Measurements from ENCODE around the gene RBP3. TPM values are rescaled to one million over a fixed set of nuclear protein-coding genes. Genes with fewer than 3 reads are reported as not detected.

The RBP3 gene
- total RNA-seq, 1 donor from 2014 or later, result not detected

DNA sequence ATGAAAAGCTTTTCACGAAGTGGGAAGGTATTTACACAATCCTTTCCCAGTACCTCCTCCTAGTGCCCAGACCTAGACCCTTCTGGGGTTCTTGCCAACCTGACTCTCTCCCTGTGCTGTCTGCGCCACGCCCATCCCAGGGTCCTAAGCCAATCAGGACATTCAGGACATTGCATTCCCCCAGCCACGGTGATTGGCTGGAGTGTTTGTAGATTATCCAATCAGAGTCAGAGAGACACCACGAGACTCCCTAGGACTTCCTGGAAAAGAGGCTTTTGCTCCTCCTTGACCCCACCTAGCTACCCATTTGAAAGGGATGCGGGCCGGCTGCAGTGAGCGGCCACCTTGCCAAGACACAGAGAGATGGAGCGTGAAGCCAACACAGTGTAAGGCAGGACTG, 29.5 kb upstream of the RBP3 start:
- DNase-seq (ENCODE audit: low read depth), result no peak

DNA sequence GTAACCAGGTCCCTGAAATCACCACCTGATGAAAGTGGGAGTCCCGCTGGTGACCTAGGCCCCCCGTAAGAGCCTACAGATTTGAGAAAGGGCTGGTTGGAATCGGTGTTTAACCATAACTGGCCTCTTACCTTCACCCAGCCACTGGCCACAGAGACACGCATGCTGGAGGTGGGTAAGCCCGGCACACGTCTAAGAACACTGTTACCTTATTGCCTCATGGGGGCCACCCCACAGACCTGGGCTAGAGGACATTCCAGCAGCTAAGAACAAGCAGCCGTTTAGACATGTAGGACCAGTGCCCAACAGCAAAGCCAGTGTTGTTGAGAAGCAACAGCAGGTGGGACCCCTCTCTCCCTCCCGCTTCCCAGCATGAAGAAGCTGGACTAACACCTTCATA, 28.4 kb upstream of the RBP3 start:
- DNase-seq (ENCODE audit: low read depth), result no peak

DNA sequence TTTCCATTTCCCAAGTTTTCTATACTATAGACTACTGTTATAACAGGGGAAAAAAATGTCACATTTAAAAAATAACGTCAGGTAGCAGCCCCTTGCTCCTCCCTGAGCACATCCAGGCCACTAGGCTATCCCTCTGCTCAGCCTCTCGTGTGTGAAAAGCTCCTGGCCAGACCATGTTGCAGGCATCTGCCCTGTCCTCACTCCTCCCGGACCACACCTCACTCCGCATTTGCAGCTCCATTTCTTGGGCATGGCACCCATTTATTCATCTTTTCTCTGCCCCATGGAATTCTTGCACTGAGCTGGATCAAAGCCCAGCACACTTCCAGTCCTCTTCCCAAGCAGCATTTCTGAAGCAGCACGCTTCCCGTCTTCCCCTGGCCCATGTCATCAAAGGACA, 27.4 kb upstream of the RBP3 start:
- no peak for DNase-seq (ENCODE audit: low read depth)

DNA sequence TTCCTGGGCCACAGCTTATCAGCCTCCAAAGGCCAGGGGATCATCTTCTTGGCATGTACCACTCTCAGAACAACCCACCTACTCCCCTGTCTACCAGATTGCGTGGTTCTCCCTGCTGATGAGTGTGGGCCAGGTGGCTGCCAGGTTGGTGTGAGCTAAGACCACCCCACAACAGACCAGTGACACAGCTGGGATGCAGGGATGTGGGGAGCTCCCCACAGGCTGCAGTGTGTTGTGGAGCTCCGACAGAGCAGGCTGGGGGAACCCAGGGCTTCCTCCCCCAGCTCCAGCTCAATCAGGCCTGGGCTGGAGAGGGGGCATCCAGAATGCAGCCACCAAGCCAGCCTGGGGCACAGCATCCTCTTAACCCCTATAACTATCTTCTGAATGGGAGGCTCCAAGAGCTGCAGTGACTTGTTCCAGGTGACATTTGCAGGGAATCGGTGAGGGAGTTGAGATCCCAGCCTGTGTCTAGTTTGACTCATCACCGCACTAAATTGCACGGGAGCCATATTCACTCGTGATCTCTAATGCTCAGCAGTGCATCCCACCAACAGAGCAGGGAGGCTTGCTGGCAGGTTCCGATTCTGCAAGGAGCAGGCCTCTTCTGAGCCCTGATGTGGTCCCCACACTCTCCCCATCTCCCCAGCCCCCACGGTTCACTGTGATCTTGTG, 26.5 kb upstream of the RBP3 start:
- no peak for DNase-seq (ENCODE audit: low read depth)

DNA sequence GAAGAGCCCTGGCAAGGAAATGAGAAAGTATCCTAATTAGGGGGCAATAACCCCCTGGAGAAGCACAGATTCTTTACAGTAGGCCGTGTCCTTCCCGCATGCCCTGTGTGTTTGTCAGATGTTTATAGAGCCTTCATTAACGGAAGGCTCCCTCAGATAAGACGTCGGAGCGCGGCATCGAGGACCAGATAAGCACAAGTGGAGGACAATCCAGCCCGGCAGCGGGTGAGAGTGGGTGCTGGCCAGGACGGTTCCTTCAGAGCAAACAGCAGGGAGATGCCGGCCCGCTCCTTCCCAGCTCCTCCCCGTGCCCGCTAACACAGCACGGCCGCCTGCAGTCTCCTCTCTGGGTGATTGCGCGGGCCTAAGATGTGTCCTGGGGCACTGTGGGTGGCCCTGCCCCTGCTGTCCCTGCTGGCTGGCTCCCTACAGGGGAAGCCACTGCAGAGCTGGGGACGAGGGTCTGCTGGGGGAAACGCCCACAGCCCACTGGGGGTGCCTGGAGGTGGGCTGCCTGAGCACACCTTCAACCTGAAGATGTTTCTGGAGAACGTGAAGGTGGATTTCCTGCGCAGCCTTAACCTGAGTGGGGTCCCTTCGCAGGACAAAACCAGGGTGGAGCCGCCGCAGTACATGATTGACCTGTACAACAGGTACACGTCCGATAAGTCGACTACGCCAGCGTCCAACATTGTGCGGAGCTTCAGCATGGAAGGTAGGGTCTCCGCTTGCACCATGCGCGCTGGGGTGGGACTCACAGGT, 25.7 kb upstream of the RBP3 start, which contains the start of gene GDF2:
Gene GDF2 (plus strand): TSS at position 155 of the 762 bp plus-strand sequence. CDS start 215 bp downstream, at position 370.
- DNase-seq (ENCODE audit: low read depth), result no peak

DNA sequence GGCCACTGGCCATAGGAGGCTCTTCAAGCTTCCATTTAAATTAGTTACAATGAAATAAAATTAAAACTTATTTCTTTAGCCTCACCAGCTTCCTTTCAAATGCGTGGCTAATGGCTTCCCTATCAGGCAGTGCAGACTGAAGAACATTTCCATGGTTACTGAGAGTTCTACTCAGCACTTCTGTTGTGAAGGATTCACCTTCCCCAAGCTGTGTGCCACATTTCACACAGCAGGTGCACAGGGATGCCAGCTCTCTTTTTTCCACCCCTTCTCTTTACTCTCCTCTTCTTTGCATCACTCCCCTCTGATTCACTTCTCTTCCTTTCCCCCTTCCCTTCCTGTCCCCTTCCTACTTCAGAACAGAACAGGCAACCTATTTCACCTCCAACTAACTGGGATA, 25.1 kb upstream of the RBP3 start:
- DNase-seq (ENCODE audit: low read depth), result no peak

DNA sequence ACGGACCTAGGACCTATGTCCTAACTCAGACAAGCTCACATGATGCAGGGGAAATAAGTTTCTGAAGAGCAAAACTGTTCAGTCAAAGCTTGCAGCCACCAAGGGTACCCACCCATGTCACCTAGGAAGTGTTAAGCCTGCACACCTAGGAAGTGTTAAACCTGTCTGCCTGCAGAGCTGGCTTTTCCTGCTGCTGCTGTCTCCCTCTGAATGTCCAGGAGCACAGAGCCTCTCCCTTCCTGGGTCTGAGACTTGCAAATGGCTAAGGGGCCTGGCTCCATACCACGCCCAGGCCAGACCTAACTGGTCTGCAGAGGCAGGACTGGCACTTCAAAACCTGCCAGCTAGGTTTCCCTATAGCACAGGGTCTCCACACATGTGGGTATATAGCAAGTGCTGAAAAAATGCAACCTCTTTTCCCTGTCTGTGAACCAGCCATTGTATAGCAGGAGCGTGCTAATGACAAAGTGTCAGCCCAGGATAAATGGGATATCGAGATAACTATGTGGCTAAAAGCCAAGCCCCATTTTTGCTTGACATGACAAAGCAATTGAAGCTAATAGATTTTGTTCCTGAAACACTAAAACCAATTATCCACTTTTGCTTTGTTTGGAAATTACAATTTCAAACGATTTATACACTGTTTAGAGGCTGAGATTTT, 24.4 kb upstream of the RBP3 start:
- no peak for DNase-seq (ENCODE audit: low read depth)

DNA sequence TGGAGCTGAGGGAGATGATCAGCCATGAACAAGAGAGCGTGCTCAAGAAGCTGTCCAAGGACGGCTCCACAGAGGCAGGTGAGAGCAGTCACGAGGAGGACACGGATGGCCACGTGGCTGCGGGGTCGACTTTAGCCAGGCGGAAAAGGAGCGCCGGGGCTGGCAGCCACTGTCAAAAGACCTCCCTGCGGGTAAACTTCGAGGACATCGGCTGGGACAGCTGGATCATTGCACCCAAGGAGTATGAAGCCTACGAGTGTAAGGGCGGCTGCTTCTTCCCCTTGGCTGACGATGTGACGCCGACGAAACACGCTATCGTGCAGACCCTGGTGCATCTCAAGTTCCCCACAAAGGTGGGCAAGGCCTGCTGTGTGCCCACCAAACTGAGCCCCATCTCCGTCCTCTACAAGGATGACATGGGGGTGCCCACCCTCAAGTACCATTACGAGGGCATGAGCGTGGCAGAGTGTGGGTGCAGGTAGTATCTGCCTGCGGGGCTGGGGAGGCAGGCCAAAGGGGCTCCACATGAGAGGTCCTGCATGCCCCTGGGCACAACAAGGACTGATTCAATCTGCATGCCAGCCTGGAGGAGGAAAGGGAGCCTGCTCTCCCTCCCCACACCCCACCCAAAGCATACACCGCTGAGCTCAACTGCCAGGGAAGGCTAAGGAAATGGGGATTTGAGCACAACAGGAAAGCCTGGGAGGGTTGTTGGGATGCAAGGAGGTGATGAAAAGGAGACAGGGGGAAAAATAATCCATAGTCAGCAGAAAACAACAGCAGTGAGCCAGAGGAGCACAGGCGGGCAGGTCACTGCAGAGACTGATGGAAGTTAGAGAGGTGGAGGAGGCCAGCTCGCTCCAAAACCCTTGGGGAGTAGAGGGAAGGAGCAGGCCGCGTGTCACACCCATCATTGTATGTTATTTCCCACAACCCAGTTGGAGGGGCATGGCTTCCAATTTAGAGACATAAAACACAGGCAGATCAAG, 22.6 kb upstream of the RBP3 start:
- DNase-seq (ENCODE audit: low read depth), result no peak

DNA sequence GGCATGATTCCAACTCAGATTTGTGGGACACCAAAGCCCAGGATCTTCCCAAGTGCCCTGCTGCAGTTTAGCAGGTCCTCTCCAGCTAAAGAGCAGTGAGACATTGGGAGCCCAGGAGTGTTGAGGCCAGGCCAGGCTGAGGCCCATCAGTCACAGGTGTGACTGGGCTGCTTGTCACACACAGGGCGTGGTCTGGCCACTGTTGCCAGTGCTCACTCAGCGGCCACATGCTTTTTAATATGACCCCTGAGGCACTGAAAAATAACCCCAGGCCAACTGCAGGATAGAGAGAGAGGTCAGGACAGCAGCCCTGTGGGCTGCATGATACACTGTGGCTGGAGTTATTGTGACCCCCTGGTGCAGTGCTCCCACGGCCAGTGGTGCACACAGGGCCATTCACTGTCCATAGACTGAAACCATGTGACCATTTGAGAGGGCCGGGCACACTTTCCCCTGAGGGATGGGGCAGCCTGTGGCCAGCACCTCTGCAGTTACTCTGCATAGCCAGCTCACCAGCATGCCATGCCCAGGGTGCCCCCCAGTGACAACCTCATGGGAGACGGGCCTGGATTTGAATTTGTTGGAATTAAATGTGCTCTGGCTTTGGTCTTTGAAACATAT, 21.7 kb upstream of the RBP3 start:
- DNase-seq (ENCODE audit: low read depth), result no peak

DNA sequence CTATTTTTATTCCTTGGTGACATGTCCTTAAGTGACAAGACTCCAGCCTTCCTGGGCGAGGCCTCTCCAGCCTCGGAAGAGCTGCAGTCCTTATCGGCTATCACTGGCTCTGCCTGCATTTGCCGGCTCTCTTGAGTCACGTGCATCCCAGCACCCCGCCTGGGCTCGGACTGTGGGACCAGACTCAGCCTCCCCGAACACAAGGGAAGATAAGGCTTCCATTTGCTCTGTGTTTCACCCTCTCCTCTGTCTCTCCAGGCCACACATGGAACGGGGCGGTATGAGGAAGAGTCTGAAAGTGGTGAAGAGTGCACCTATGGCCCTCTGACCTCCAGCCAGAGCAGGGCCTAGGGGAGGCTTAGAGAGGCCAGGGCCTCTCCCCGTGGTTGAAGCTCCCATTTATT, 21.2 kb upstream of the RBP3 start:
- no peak for DNase-seq (ENCODE audit: low read depth)

DNA sequence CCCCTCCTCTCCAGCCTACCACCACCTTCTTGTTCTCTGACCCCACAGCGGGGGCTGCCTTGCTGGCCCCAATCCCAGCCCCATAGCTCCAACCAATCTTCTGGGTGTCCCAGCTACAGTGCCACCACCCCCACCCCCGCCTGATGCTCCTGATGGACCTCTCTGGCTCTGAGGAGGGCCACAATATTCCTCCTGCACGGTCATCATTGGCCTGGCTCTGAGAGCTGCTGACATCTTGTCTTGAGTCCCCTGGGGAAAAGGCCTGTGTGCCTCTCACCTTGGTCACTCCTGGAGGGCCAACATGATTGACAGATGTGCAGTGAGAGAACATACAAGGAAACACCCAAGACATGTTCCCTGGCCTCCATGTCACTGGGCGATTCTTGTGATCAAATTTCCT, 18.3 kb upstream of the RBP3 start:
- DNase-seq (ENCODE audit: low read depth), result no peak

DNA sequence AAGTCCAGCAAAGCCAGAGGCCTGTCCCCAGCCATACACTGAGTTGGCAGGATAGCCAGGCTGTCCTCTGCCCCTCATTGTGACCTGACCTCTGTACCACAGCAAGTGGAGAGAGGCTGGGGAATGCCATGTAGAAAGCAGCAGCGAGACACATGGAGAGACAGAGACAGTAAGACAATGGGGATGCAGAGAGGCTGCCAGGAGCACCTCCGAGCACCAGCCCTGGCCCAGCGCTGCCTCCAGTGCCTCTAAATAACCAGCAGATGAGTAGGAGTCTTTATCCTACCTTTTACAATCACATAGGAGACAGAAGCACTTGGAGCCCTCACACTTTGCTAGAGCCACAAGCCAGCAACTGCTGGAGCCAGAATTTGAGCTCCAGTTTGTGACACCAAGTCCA, 17.8 kb upstream of the RBP3 start:
- DNase-seq (ENCODE audit: low read depth), result no peak

DNA sequence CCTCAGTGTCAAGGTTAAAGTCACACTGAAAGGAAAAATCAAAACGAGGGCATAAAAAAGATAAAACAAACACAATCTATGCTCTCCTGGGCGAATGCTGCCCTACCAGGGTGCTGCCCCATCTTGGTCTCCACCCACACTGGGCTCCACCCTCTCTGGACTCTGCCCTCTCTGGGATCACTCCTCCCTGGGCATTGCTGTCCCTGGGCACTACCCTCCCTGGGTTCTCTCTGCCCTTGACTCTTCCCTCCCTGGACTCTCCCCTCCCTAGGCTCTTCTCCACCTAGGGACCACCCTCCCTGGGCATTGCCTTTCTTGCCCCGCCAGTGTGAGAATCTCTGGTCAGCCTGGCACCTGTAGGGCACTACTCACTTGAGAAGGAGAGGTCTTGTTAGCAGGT, 17.4 kb upstream of the RBP3 start:
- no peak for DNase-seq (ENCODE audit: low read depth)

DNA sequence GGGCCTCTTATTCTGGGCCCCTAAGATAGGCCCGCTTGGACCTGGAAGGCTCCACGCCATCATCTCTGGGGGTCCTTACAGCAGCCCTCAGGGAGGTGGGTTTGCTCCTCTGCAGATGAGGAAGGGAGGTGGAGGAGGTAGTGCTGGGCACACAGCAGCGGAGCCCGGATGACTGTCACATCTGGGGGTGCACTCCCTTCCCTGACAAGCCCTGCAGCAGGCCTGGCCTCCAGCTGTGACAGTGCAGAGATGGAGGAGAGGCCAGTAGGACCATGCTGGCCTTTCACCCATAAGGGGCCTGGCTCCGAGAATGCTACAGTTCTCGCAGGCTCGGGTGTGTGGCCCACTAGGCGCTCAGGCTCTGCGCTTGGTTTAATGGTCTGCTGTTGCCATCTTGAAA, 16.7 kb upstream of the RBP3 start:
- DNase-seq (ENCODE audit: low read depth), result no peak

DNA sequence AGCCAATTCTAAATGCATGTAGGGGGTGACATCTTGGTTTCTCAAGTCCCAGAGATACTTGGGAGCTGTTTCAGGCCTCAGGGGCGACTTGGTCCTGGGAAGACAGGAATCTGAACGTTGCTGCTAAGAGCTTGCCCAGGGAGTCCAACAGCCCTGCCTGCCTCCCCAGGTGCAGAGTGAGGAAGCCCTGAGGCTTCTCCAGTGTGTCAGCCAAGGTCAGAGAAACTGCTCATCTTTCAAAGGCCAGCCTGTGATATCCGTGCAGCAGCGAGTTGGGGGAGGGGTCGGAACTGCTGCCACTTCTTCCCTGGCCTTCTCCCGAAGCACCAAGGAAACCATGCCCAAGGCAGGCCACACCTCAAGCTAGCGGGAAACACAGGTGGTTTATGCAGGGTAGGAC, 16.2 kb upstream of the RBP3 start:
- no peak for DNase-seq (ENCODE audit: low read depth)

DNA sequence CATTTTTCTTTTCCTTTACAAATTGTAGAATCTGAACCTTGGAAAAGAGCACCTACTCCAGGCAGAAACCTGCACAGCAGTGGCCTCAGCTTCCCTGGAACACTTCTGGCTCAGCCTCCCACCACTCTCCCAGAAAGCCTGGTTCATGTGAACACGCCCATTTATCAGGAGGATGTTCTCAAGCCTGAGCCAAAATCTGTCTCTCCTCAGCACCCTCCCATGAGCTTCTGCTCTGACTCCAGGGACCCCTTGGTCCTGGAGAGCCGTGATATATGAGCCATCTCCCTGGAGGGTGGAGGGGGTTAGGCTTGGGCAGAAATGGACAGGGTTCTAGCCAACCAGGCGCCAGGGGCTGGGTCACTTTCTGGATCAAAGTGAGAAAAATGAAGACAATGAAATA, 15.8 kb upstream of the RBP3 start:
- no peak for DNase-seq (ENCODE audit: low read depth)

DNA sequence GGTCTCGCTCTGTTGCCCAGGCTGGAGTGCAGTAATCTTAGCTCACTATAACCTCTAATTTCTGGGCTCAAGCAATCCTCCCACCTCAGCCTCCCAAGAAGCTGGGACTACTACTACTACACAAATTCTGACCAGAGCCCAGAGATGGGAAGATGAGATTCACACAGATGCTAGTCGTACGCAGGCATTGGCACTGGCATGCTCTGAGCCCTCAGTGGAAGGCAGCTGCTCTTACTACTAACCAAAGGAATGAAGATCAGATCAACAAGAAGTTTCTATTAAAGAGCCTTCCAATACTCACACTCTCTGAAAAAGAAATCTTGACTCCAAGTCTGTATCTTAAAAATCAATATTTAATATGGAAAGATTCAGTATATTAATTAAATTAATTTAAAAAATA, 15.2 kb upstream of the RBP3 start:
- peak; percentile 57 for DNase-seq (ENCODE audit: low read depth)

DNA sequence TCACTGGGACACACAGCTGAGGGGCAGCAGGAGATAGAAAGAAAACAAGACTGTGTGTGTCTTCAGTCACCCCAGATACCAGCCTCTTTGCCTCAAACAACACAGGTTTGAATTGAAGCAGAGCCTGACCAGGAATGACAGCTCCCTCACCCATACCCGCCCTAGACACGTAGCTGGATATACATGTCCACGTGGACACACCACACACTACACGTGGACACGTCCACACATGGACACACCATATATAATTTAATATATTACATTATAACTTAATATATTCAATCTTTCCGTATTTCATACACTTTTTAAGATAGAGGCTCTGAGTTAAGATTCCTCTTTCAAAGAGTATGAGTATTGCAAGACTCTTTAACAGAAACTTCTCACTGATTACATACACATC, 14.6 kb upstream of the RBP3 start:
- DNase-seq (ENCODE audit: low read depth), result no peak

DNA sequence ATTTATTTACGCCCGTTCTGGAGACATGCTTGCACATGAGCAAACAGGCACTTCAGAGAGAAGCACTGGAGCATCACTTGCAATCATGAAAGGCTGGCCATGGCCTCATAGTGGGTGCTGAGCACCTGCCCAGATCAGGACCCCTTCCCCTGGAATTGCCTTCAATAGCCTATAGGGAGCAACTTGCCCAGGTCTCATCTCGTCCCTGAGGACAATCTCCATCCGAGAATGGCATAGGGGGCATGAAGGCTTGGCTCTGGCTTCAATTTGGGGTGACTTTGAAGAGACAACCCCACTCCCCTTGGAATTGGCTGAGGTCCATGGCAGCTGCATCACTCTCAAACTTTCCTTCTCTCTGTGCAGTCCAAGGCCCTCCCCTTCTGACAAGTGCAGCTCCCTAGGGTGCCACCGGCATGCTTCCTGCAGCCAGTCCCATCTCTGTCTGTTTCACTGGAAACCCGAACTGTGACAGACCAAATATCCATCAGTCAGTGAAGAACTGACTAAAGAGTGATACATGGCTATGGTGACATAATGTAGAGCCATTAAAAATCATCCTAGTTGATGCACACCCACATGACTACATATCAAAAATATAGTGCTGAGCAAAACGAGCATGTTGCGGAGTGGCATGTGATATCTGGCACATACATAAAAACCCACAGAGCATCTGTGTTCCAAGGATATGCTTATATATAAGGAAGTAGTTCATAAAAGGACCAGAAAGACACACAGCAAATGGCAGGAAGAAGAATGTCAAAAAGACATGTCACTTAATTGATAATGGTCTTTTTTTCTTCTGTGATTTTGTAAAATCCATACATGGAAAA, 13.5 kb upstream of the RBP3 start:
- DNase-seq (ENCODE audit: low read depth), result no peak

DNA sequence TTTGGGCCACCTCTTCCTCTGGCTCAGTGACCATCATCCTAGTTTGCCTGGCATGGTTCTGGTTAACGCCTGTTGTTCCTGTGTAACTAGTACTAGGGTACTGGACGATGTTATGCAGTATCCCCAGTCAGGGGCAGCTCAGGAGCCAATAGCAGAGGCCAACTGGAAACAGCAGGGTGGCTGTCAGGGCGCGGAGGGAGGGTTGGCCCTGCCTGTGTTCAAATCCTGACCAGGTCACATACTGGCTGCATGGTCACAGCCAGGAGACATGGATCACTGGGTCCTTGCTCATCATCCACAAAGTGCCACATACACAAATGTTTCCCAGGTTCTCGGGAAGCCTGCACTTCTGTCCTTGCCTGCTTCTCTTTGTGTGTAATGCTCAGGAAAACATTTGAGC, 12.3 kb upstream of the RBP3 start:
- no peak for DNase-seq (ENCODE audit: low read depth)
